ENCODE measurements around the gene TSC2. TPM values are rescaled to one million over a fixed set of nuclear protein-coding genes. Genes with fewer than 3 reads are reported as not detected.
"Not testable (repeated sequence)": the region's sequence is repeated elsewhere in the genome, so short reads cannot be mapped to it uniquely, and the experiment has no call there.

TSC2 gene
- total RNA-seq, 1 donor from 2014 or later, result 80.1 TPM

DNA sequence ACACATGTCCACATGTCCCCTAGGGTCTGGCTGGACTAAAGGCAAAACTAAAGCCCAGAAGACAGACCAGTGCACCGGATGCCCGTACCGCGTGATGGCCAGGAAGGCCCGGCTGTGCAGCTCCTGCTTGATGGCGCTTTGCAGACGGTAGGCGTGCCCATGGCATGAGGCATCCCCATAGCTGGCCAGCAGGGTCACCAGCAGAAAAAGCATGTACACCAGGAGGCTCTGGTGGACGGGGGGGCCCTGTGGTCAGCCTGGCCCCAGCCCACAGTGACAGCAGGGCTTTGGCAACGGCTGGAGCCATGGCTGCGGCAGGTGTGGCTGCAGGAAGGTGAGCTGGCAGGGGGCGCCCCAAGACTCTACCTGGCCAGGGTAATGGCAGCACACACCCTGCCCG is 45.1 kb downstream of the TSC2 start:
- DNase-seq, result no peak
- TF ChIP-seq, protein P1, sequence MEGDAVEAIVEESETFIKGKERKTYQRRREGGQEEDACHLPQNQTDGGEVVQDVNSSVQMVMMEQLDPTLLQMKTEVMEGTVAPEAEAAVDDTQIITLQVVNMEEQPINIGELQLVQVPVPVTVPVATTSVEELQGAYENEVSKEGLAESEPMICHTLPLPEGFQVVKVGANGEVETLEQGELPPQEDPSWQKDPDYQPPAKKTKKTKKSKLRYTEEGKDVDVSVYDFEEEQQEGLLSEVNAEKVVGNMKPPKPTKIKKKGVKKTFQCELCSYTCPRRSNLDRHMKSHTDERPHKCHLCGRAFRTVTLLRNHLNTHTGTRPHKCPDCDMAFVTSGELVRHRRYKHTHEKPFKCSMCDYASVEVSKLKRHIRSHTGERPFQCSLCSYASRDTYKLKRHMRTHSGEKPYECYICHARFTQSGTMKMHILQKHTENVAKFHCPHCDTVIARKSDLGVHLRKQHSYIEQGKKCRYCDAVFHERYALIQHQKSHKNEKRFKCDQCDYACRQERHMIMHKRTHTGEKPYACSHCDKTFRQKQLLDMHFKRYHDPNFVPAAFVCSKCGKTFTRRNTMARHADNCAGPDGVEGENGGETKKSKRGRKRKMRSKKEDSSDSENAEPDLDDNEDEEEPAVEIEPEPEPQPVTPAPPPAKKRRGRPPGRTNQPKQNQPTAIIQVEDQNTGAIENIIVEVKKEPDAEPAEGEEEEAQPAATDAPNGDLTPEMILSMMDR (IDR thresholded peaks at IDR 0.05; ENCODE audit: borderline replicate concordance), result no peak
- Histone ChIP-seq H3K27ac (replicated peaks) (no peak overlapping the region), H3K4me3 (no peak overlapping the region), H3K4me1 (peaks cover 16% of the 10 kb centered on the region), H3K27me3 (ENCODE audit: low read depth) (no peaks in the 10 kb centered on the region), H3K36me3 (peaks cover 96% of the 10 kb centered on the region), H3K9me3 (replicated peaks) (no peaks in the 10 kb centered on the region)
- intact Hi-C loops (cut with micrococcal nuclease), result no loop called here

DNA sequence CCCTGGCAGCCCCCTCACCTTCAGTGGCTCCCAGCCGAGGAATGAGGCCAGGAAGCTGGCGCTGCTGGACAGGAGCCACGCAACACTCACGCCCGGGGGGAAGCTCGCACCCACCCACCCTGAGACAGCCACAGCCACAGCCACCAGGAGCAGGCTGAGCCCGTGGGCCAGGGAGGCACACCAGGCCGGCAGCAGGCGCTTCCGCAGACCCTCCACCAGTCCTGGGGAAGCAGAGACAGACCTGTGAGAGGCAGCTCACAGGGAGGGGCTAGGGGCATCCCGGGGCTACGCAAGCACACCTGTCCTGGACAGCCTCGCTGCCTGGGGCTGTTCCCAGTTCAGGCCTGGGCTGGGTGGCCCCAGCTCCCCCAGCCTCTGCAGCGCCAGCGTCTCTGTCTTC is 46.0 kb downstream of the TSC2 start:
- intact Hi-C loops (cut with micrococcal nuclease), result no loop called here
- Histone ChIP-seq H3K27me3 (ENCODE audit: low read depth) (no peaks in the 10 kb centered on the region), H3K36me3 (peaks cover 87% of the 10 kb centered on the region), H3K4me1 (peaks cover 16% of the 10 kb centered on the region), H3K27ac (replicated peaks) (no peak overlapping the region), H3K9me3 (replicated peaks) (no peaks in the 10 kb centered on the region), H3K4me3 (no peak overlapping the region)
- no peak for DNase-seq
- TF ChIP-seq, protein P1 (IDR thresholded peaks at IDR 0.05; ENCODE audit: borderline replicate concordance), result no peak

DNA sequence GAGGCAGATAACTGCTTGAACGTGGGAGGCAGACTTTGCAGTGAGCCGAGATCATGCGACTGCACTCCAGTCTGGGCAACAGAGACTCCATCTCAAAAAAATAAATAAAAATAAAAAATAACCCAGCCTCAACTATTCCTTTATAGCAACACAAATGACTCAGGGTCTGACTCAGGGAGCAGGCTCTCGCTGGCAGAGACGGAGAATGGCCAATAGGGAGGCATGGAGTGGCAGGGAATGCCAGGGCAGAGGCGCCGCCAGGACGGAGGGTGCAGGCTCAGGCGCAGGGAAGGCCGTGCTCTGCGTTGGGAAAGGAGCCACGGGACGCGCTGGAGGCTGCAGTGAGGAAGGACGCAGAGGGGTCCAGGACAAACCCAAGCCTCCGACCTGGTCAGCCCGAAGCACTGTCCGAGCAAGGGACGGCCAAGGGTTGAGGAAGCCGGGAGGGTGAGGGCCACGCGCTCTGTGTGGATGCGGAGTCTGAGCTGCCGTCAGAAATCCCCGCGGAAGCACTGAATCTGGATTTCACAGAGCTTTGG is 47.6 kb downstream of the TSC2 start:
- Histone ChIP-seq H3K27me3 (ENCODE audit: low read depth) (no peaks in the 10 kb centered on the region), H3K4me1 (peaks cover 7% of the 10 kb centered on the region), H3K36me3 (peaks cover 87% of the 10 kb centered on the region), H3K27ac (replicated peaks) (no peak overlapping the region), H3K9me3 (replicated peaks) (no peaks in the 10 kb centered on the region), H3K4me3 (no peak overlapping the region)
- TF ChIP-seq, protein P1 (IDR thresholded peaks at IDR 0.05; ENCODE audit: borderline replicate concordance), result no peak
- intact Hi-C loops (cut with micrococcal nuclease), result no loop called here
- no peak for DNase-seq

DNA sequence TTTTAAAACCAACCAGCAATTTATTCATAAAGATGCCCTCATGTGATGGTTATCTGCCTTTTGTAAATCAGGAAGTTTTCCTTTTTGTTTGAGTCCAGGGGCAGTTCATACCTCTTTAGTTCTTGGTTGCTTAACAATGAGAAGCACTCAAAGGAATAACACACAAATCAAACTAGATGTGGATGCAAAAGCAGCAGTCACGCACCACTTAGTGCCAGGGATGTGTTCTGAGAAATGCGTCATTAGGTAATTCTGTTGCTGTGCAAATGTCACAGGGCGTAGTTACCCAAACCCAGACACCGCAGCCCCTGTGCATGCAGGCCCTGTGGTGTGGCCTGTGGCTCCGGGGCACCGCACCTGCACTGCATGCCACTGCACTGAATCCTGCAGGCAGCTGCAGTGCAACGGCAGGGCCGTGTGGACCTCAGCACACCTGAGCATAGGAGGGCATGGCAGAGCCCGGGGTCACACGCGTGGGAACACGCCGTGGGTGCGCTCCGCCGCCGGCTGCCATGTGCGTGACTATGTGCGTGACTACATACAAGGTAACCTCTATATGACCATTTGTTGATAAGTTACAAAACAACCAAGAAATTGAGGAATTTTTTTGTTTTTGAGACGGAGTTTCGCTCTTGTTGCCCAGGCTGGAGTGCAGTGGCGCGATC is 48.3 kb downstream of the TSC2 start:
- Histone ChIP-seq H3K36me3 (peaks cover 88% of the 10 kb centered on the region), H3K4me3 (no peak overlapping the region), H3K9me3 (replicated peaks) (no peaks in the 10 kb centered on the region), H3K4me1 (peaks cover 7% of the 10 kb centered on the region), H3K27me3 (ENCODE audit: low read depth) (no peaks in the 10 kb centered on the region), H3K27ac (replicated peaks) (no peak overlapping the region)
- TF ChIP-seq, protein P1 (IDR thresholded peaks at IDR 0.05; ENCODE audit: borderline replicate concordance), result no peak
- intact Hi-C loops (cut with micrococcal nuclease), result no loop called here
- DNase-seq, result no peak

DNA sequence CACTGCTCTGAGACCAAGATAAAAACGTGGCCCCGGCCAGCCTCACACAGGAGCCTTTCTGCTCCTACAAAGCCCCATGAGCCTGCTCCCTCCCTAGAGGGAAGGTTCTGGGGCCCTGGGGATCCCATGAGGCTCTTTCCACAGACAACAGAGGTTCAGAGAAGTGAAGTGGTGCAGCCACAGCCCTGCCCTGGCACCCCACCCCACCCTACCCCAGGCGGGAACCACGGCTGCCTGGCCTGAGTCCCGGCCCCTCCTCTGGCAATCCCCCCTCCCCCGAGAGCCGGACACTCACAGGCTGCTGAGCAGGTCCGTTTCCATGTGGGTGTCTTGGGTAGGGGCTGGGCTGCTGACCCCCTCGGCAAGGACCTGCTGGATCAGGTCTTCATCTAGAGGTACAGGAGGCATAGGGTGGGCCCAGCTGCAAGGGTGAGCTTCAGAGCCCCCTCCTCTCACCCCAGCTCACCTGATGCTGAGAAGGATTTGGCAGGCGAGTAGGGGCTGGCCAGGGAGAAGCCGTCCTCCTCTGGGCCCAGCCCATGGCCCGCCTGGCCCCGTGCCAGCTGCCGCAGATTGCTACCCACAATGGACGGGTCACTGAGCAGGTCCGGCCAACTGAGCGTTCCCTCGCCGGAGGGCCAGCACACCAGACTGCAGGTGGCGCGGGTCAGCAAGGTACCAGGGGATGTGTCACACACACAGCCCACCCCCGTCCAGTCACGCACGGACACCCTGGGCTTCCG is 49.2 kb downstream of the TSC2 start:
- Histone ChIP-seq H3K4me3 (no peak overlapping the region), H3K4me1 (no peaks in the 10 kb centered on the region), H3K9me3 (replicated peaks) (no peaks in the 10 kb centered on the region), H3K36me3 (peaks cover 86% of the 10 kb centered on the region), H3K27ac (replicated peaks) (no peak overlapping the region), H3K27me3 (ENCODE audit: low read depth) (no peaks in the 10 kb centered on the region)
- no peak for DNase-seq
- TF ChIP-seq, protein P1 (IDR thresholded peaks at IDR 0.05; ENCODE audit: borderline replicate concordance), result no peak
- intact Hi-C loops (cut with micrococcal nuclease), result no loop called here

DNA sequence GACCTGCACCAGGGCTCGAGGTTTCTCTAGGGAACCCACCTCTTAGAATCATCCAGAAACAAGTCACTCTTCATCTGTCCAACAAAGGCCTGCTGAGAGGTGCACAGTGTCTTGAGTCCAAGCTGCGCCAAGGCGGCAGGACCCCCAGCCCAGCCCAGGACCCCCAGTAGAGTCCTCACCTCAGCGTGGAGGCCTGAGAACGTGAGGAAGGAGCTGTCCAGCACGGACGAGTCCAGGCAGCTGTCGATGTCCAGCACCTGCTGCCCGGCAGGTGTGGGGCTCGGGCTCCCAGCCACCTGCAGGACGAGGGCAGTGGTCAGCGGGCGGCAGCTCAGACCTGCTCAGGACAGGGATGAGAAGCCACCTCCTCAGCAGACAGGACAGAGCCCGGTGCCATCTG is 49.9 kb downstream of the TSC2 start:
- intact Hi-C loops (cut with micrococcal nuclease); H3K4me3 ChIP-seq; DNase-seq; H3K9me3 ChIP-seq (replicated peaks); H3K27ac ChIP-seq (replicated peaks); H3K27me3 ChIP-seq (ENCODE audit: low read depth); H3K4me1 ChIP-seq: not testable (repeated sequence)
- peaks cover 85% of the 10 kb centered on the region for H3K36me3 ChIP-seq

DNA sequence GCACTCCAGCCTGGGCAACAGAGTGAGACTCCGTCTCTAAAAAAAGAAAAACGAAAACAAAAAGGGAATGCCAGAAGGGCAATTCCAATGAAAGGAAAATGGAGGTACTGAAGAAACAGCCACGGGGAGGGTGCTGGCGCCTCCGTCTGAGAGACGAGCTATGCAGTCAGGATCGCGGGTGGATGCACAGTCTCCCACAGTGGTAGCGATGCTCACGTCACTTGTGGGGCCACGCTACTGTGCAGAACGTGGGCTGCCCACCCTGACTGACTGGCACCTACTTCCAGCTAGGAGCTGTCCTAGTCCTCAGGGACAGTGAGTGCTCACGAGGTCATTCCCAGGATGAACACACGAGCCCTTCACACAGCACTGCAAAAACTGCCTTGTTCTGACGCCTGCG is 53.8 kb downstream of the TSC2 start:
- H3K27ac ChIP-seq (replicated peaks); DNase-seq; H3K4me3 ChIP-seq; intact Hi-C loops (cut with micrococcal nuclease); H3K27me3 ChIP-seq (ENCODE audit: low read depth); H3K9me3 ChIP-seq (replicated peaks); H3K4me1 ChIP-seq: not testable (repeated sequence)
- peaks cover 72% of the 10 kb centered on the region for H3K36me3 ChIP-seq

All from left ventricle myocardium inferior (tissue), 1 donor.